T-helper 1 cell (primary cell): ENCODE results near the gene UNC13C.
A peak's percentile ranks its signal among the peaks of the same experiment; 100 is the strongest.
"Not testable (repeated sequence)": the region's sequence is repeated elsewhere in the genome, so short reads cannot be mapped to it uniquely, and the experiment has no call there.

Experiments used
- DNase-seq, 5 donors: peaks; one replicate each; pipeline ENCODE4 v3.0.0-alpha.2; 2012 to 2020
- total RNA-seq, 4 donors: gene quantifications; one replicate each; lab custom pipeline; 2026; lab: John Stamatoyannopoulos, UW

Gene UNC13C
- total RNA-seq = 0 reads per million in 4 donors

DNA sequence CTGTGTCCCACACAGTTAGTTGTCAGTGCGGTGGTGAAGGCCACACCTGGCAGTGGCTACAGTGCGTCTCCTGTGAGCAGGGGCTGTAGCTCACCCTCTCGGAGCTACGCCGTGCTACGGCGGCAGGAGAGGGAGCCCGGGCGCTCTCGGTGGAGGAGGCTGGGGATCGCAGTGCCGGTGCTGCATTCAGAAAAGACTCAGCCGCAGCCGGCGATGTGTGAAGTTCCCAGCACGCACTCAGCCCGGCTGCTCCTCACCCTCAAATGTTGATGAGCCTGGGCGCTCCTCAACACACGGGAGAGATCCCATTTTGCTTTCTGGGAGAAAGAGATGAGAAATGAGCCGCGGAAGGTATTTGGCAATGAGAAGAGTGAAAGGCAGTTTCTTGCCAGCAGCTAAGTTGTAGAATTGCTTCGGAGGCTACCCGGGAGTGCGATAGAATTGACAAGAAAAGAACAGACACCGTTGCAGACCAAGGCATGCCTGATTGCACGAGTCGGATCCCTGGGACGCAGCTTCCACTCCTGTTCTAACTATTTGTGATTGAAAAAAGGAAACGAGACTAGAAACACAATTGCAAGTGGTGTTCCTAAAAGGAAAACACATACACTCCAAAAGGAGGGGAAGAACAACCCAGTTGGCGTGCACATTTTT is at the start of gene UNC13C:
TSS of gene UNC13C (plus strand) at position 189 of the 654 bp plus-strand sequence. CDS start 34,463 bp downstream, outside the sequence.
- no peak for DNase-seq

DNA sequence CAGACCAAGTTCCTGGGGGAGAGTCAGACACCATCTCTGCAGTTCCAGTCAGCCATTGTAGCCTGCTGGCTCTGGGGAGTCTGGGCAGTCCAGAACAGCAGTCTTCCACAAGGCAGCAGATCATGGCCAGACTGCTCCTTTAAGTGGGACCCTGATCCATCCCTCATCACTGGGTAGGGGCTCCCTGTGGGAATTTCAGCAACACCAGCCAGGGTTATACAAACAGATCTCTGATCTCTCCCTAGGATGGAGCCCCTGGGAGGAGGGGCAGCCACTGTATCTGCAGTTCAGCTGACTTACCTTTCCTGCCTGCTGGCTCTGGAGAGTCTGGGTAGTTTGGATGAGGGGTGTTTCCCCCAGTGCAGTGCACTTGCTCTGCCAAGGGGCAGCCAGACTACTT is 42.1 kb upstream of the UNC13C start:
- no peak for DNase-seq

- DNase-seq = not testable (repeated sequence)
Observed at GRCh38 chr15:53937632-53938031, 40.6 kb upstream of the UNC13C start.

DNA sequence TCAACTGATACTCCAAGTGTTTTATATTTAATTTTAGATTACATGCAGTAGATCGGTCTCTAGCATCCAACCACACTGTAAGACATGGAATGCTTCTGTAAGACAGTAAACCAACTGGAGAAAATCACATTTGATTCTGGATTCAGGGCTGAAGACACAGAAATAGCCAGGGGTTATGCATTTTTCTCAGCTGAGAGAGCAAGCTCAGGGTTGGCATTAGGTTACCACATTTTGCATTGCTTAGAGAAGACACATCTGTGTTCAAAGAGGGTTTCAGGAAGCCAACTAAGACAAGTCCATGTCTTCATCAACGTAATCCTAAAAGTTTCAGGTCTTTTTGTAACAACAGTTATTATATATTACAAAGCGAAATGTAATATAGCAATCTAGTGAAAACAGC is 27.7 kb upstream of the UNC13C start:
- DNase-seq = no peak

- DNase-seq = no peak
Observed at GRCh38 chr15:53955396-53955795, 22.8 kb upstream of the UNC13C start.

DNA sequence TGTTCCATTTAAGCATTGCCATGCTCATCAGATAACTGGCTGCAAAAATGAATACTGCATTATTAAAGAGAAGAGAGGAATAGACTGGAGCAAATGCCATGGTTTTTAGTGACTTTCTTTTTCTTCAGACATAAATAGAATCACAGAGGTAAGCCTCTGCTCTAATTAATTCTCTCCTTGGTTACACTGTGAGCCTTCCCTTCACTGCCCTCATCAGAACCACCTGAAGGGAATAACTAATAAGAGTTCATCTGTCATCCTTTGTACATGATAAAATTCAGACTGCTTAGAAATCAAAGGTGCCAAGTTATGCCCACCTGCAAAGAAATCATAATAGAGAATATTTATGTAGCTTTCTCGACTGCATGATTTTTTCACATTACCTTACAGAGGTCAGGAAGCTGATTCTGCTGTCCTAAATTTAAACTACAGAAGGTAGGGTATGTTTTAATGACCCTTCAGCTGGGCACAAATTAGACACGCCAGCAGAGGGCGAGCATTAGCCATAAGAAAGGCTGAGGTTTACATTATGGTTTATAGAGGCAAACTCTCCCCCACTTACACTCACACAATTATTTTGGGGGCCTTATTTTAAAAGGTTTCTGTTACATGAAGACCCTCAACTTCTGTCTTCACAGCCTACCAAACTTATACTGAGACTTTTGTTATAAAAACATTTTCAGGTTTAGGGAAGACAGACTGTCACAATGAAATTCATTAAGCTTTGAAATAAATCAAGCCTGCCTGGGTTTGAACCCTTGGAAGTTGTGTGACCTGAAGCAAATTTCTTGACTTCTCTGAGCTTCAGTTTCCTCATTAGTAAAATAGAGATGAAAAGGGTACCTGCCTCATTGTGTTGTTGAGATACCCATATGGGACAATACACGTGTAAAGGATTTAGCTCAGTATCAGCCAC is 15.3 kb upstream of the UNC13C start:
- peak in 1 of 5 donors; percentile 1 for DNase-seq

DNA sequence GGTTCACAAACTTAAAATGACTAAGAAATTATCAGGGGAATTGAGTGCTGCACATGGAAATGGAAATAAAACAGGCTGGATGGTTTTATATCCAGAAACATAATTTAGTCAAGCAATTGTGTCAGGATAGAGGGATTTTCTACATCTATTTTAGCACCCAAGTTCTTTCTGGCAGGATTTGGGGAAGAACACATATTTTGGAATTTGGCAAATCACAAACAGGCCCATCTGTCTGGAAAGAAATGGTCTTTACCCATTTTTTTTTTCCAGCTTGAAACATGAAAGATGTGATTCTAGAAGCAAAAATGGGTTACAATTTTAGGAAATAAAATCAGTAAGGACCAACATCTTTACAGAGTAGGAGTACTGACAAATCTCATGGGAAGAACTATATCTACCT is 14.4 kb upstream of the UNC13C start:
- no peak for DNase-seq

GRCh38 chr15:53974121-53974520 is 4.1 kb upstream of the UNC13C start:
- DNase-seq = no peak

GRCh38 chr15:53974813-53975212 is 3.4 kb upstream of the UNC13C start:
- DNase-seq = no peak

- no peak for DNase-seq
Observed at GRCh38 chr15:53976844-53977392, 1.3 kb upstream of the UNC13C start.

DNA sequence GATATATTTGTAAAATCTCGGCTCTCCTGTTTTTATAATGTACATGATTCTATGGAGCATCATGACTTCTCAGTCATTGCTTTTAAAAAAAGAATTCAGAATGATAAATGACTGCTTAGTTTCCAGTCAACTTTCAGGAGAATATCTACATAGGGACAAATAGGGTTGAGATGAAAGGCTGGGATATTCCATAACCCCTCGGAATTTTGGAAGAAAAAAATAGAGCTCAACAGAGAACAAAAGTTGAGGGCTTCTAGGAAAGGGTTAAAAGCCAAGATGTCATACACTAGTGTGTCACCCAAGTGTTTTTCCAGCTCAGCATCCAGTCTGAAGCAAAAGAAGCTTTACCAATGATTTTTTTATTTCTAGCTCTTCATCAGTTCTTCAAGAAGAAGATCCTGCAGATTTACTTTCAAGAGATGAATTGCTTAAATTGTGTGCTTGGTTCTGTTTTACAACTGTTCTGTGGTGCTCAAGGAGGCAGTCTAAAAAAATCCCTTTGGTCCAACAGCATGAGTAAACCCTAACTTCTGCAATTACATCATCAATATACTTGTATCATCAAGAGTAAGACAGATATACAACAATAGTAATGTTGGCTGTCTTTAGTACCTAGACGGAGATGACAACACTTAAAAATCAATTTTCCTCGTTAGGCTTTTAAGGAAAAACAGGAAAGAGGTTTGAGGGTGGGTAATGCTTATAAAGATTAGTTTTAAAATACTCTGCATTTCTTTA is 979 bp downstream of the UNC13C start:
- DNase-seq = no peak

- no peak for DNase-seq
Observed at GRCh38 chr15:53980021-53980420, 1.8 kb downstream of the UNC13C start.

- no peak for DNase-seq
Observed at GRCh38 chr15:53982071-53982680, 3.9 kb downstream of the UNC13C start.

GRCh38 chr15:53982876-53983275 is 4.6 kb downstream of the UNC13C start:
- no peak for DNase-seq

DNA sequence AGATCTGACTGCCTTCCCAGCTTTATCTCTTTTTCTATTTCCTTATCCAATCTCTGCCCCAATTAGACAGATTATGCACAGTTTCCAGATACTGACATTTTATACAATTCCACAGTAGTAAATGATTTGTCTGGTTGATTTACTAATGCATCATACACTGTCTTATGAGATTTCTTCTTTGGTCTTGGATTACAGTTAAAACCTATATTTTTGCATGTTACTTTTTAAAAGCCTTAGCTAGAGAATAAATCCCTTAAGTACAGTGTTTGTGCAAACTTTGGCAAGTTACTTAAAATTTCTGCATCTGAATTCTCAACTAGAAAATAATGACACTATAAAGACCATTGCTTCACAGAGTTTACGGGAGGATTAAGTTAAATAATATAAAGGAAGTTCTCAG is 6.0 kb downstream of the UNC13C start:
- no peak for DNase-seq

GRCh38 chr15:53985562-53985961 is 7.3 kb downstream of the UNC13C start:
- DNase-seq = no peak

DNA sequence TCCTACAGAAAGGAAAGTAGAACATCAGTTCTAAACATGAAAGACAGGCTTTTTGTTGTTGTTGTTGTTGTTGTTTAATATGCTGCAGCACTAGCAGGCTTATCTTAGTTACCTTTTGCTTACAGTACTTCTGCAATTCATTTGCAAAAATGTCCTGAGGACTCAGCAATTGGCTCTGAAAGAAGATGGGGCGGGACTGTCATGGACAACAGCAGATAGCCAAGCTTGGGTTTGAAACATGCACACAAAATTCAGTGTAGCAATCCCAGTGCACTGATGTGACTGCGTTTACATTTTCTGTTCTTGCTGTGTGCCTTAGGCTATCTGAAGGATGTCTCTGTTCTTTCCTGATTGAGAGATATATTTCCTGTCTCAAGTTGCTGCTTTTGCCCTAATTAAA is 9.2 kb downstream of the UNC13C start:
- no peak for DNase-seq

DNA sequence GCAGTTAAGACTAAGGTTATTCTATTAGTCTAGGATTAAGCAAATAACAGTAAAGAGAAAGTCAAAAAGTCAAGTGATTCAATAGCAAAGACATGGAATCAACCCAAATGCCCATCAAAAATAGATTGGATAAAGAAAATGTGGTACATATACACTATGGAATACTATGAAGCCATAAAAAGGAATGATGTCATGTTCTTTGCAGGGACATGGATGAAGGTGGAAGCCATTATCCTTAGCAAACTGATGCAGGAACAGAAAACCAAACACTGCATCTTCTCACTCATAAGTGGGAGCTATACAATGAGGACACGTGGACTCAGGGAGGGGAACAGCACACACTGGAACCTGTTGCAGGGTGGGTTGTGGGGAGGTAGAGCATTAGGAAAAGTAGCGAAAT is 29.0 kb downstream of the UNC13C start:
- DNase-seq = no peak

- no peak for DNase-seq
Observed at GRCh38 chr15:54011656-54012055, 33.4 kb downstream of the UNC13C start.

DNA sequence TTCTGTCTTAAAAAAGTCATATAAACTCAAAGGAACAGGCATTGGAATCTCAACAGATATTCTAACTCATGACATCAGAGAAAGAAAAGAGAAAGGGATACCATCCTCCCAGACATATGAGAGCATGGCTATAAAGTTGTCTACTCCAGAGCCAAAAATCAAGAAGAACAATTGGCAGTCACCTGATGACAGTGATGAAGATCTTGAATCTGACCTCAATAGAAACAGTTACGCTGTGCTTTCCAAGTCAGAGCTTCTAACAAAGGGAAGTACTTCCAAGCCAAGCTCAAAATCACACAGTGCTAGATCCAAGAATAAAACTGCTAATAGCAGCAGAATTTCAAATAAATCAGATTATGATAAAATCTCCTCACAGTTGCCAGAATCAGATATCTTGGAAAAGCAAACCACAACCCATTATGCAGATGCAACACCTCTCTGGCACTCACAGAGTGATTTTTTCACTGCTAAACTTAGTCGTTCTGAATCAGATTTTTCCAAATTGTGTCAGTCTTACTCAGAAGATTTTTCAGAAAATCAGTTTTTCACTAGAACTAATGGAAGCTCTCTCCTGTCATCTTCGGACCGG is 35.9 kb downstream of the UNC13C start:
- DNase-seq = no peak

GRCh38 chr15:54017251-54017650 is 39.0 kb downstream of the UNC13C start:
- no peak for DNase-seq

DNA sequence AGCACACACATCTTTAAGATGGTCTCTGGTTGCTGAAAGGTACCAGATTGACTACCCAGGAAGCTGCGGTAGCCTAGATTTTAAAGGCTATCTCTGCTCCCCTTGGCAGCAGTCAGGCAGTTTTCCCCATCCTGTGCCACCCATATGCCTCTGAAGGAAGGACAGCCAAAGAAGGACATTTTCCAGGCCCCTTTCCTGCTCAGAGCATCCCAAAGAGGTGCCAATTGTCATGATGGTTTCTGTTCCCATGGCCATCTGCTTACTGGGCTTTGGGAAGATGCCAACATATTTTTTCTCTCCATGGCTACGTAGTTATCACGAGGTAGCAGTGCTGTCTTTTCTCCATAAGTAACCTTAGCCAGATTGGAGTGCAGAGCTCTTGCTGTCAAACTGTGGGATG is 39.7 kb downstream of the UNC13C start:
- DNase-seq = no peak
